Measurements from ENCODE around the gene ETV7.

ETV7 gene

DNA sequence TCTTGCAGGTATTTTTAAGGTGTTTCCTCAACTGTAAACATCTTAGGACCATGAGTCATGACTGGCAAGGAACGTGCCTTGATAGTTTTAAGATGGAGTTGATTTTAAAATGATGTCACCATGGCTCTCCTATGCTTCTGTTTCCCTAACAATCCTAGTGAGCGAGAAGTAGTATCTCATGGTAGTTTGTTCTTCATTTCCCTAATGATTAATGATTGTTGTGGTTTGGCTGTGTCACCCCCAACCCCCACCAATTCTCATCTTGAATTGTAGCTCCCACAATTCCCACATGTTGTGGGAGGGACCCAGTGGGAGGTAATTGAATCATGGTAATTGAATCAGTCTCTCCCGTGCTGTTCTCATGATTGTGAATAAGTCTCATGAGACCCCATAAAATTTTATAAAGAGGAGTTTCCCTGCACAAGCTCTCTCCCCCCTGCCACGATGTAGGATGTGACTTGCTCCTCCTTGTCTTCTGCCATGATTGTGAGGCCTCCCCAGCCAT, 34.0 kb downstream of the ETV7 start:
- H3K9ac ChIP-seq (ENCODE audit: low read depth, low read length, poor library complexity, severe bottlenecking), result no peak overlapping the region
- H3K36me3 ChIP-seq (ENCODE audit: insufficient read depth, low read length), result no peaks in the 10 kb centered on the region
- H3K4me2 ChIP-seq (ENCODE audit: low read depth, low read length, poor library complexity, severe bottlenecking), result no peak overlapping the region
- H2AFZ ChIP-seq (ENCODE audit: low read length), result no peak overlapping the region
- H3K4me1 ChIP-seq (ENCODE audit: insufficient read depth, low read length, poor library complexity, severe bottlenecking), result peaks cover 13% of the 10 kb centered on the region
- H3K79me2 ChIP-seq (ENCODE audit: insufficient read depth, low read length), result no peaks in the 10 kb centered on the region
- H3K9me3 ChIP-seq (ENCODE audit: insufficient read depth, low read depth, low read length), result no peaks in the 10 kb centered on the region
- H3K4me3 ChIP-seq (ENCODE audit: low read length, poor library complexity, severe bottlenecking), result no peak overlapping the region
- no peaks in the 10 kb centered on the region for H3K27me3 ChIP-seq (ENCODE audit: insufficient read depth, low read length, poor library complexity, severe bottlenecking)
- no peaks in the 10 kb centered on the region for H4K20me1 ChIP-seq (ENCODE audit: insufficient read depth, low read length, poor library complexity, severe bottlenecking)
- H3K9me2 ChIP-seq (replicated peaks; ENCODE audit: low read depth, low read length), result no peaks in the 10 kb centered on the region
- TF ChIP-seq EZH2phosphoT487 (IDR thresholded peaks at IDR 0.05; ENCODE audit: borderline replicate concordance), result no peak
- TF ChIP-seq, protein P1, sequence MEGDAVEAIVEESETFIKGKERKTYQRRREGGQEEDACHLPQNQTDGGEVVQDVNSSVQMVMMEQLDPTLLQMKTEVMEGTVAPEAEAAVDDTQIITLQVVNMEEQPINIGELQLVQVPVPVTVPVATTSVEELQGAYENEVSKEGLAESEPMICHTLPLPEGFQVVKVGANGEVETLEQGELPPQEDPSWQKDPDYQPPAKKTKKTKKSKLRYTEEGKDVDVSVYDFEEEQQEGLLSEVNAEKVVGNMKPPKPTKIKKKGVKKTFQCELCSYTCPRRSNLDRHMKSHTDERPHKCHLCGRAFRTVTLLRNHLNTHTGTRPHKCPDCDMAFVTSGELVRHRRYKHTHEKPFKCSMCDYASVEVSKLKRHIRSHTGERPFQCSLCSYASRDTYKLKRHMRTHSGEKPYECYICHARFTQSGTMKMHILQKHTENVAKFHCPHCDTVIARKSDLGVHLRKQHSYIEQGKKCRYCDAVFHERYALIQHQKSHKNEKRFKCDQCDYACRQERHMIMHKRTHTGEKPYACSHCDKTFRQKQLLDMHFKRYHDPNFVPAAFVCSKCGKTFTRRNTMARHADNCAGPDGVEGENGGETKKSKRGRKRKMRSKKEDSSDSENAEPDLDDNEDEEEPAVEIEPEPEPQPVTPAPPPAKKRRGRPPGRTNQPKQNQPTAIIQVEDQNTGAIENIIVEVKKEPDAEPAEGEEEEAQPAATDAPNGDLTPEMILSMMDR (conservative IDR thresholded peaks at IDR 0.05; ENCODE audit: low read length), result no peak
- no peaks in the 10 kb centered on the region for H3F3A ChIP-seq (ENCODE audit: low read depth)

DNA sequence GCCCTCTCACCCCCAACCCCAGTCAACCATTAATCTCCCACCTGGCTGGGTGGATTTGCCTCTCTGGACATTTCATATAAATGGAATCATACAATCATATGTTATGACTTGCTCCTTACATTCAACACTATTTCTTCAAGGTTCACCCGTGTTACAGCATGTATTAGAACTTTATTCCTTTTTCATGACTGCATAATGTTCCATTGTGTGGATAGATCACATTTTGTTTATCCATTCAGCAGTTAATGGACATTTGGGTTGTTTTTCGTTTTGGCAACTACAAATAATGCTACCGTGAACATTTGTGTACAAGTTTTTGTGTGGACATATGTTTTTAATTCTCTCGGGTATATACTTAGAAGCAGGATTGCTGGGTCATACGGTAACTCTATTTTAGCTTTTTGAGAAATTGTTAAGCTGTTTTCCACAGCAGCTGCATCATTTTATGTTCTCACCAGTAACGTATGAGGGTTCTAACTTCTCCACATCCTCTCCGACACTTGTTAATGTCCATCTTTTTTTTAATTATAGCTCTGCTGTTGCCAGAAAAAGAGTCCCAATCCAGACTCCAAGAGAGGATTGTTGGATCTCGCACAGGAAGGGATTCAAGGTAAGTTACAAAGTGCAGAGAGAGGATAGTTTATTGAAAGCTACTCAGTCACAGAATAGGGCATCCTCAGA, 34.9 kb downstream of the ETV7 start:
- no peaks in the 10 kb centered on the region for H3K36me3 ChIP-seq (ENCODE audit: insufficient read depth, low read length)
- H3K4me1 ChIP-seq (ENCODE audit: insufficient read depth, low read length, poor library complexity, severe bottlenecking), result peaks cover 9% of the 10 kb centered on the region
- TF ChIP-seq EZH2phosphoT487 (IDR thresholded peaks at IDR 0.05; ENCODE audit: borderline replicate concordance), result no peak
- TF ChIP-seq, protein P1 (conservative IDR thresholded peaks at IDR 0.05; ENCODE audit: low read length), result no peak
- H2AFZ ChIP-seq (ENCODE audit: low read length), result no peak overlapping the region
- H3K79me2 ChIP-seq (ENCODE audit: insufficient read depth, low read length), result no peaks in the 10 kb centered on the region
- H3F3A ChIP-seq (ENCODE audit: low read depth), result no peaks in the 10 kb centered on the region
- no peaks in the 10 kb centered on the region for H3K27me3 ChIP-seq (ENCODE audit: insufficient read depth, low read length, poor library complexity, severe bottlenecking)
- H3K4me2 ChIP-seq (ENCODE audit: low read depth, low read length, poor library complexity, severe bottlenecking), result no peak overlapping the region
- no peaks in the 10 kb centered on the region for H3K9me2 ChIP-seq (replicated peaks; ENCODE audit: low read depth, low read length)
- no peak overlapping the region for H3K4me3 ChIP-seq (ENCODE audit: low read length, poor library complexity, severe bottlenecking)
- H3K9me3 ChIP-seq (ENCODE audit: insufficient read depth, low read depth, low read length), result no peaks in the 10 kb centered on the region
- H4K20me1 ChIP-seq (ENCODE audit: insufficient read depth, low read length, poor library complexity, severe bottlenecking), result no peaks in the 10 kb centered on the region
- H3K9ac ChIP-seq (ENCODE audit: low read depth, low read length, poor library complexity, severe bottlenecking), result no peak overlapping the region

DNA sequence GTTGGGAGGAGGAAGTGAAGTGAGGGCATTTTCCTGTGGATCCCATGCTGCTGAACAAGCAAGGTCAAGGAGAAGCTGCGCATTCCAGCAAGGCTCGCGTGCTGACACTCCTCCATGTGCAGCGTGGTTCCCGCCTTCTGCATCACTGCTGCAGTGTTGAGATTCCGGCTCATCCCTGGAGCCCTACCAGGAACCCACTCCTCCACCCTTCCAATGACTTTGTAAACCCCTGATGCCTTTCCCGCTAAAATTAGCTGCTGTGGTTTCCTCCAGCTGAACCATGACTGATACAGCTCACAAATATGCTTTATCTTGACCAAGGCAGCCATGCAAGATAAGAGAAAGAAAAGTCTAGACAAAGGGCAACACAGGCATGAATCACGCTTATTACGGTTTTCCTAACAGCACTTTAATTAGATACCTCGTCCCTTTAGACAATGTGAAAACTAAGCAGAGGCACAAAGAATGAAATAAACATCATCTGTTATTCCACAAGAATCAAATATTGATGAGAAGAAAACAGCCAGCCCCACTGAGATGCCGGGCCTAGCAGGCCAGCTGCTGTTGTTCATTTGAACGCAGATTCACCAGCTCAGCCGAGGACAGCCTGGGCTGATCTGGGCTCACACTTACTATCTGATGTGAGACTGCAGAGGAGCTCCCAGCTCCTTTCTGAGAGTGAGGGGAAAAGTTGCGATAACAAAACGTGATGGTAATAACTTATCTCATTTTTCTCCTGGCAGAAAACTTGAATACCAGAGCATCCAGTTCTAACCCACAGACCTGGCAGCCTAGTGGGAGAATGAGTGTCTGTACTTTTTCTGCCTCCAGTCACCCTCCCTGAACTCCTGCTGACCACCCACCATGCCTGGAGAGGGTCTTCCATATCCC, 36.5 kb downstream of the ETV7 start:
- H3K36me3 ChIP-seq (ENCODE audit: insufficient read depth, low read length), result no peaks in the 10 kb centered on the region
- no peaks in the 10 kb centered on the region for H3K27me3 ChIP-seq (ENCODE audit: insufficient read depth, low read length, poor library complexity, severe bottlenecking)
- no peaks in the 10 kb centered on the region for H3K79me2 ChIP-seq (ENCODE audit: insufficient read depth, low read length)
- no peaks in the 10 kb centered on the region for H3K9me3 ChIP-seq (ENCODE audit: insufficient read depth, low read depth, low read length)
- H3K4me1 ChIP-seq (ENCODE audit: insufficient read depth, low read length, poor library complexity, severe bottlenecking), result peaks cover 9% of the 10 kb centered on the region
- TF ChIP-seq, protein P1 (conservative IDR thresholded peaks at IDR 0.05; ENCODE audit: low read length), result no peak
- TF ChIP-seq EZH2phosphoT487 (IDR thresholded peaks at IDR 0.05; ENCODE audit: borderline replicate concordance), result no peak
- H2AFZ ChIP-seq (ENCODE audit: low read length), result no peak overlapping the region
- H3K9ac ChIP-seq (ENCODE audit: low read depth, low read length, poor library complexity, severe bottlenecking), result no peak overlapping the region
- no peak overlapping the region for H3K4me2 ChIP-seq (ENCODE audit: low read depth, low read length, poor library complexity, severe bottlenecking)
- H3F3A ChIP-seq (ENCODE audit: low read depth), result no peaks in the 10 kb centered on the region
- H4K20me1 ChIP-seq (ENCODE audit: insufficient read depth, low read length, poor library complexity, severe bottlenecking), result no peaks in the 10 kb centered on the region
- no peaks in the 10 kb centered on the region for H3K9me2 ChIP-seq (replicated peaks; ENCODE audit: low read depth, low read length)
- no peak overlapping the region for H3K4me3 ChIP-seq (ENCODE audit: low read length, poor library complexity, severe bottlenecking)

All from Loucy (cell line).